ENCODE results near the gene COL4A1. TPM values are rescaled to one million over a fixed set of nuclear protein-coding genes. Genes with fewer than 3 reads are reported as not detected.

COL4A1 gene
- total RNA-seq, 1 donor from 2014 or later = 2,489 TPM

DNA sequence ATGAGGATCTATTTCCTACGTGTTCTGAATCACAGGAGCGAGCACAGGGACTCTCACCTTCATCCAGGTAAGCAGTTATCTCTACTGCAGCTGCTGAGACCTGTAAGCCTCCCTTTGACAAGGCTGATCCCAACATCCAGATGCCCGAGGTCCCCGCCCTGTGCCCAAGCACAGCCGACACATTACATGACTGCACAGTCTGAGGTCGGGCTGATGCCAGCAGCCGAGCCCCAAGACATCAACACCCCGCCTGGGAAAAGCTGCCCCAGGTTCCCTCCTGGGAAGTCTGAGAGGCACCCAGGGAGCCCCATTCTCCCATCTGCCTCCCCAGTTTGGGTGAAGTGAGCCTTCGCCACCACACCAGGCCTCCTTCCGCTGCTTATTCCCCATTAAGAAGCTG is 95.9 kb downstream of the COL4A1 start:
- peaks cover 75% of the 10 kb centered on the region for H4K20me1 ChIP-seq (ENCODE audit: insufficient read depth, low read length)
- H3K36me3 Mint-ChIP-seq (ENCODE audit: low read depth, unreplicated experiment) = peaks cover 51% of the 10 kb centered on the region

DNA sequence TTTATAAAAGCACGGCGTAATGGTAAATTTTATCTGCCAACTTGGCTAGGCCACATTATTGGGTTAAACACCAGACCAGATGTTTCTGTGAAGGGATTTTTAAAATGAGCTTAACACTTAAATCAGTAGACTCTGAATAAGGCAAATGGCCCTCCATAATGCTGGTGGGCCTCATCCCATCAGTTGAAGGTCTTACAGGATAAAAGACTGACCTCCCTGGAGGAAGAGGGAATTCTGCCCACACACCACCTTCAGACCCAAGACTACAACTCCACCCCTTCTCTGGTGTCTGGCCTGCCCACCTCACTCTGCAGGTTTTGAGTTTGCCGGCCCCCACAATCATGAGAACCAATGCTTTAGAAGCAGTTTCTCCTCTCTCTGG is 96.4 kb downstream of the COL4A1 start:
- peaks cover 21% of the 10 kb centered on the region for H3K79me2 ChIP-seq (ENCODE audit: insufficient read depth, low read length)
- H3K9me3 ChIP-seq (ENCODE audit: insufficient read depth, low read depth, low read length) = no peaks in the 10 kb centered on the region
- TF ChIP-seq EZH2 (IDR thresholded peaks at IDR 0.05; ENCODE audit: insufficient read depth, low read length) = no peak
- H3K4me1 ChIP-seq (ENCODE audit: insufficient read depth, low read length) = peaks cover 7% of the 10 kb centered on the region
- peaks cover 72% of the 10 kb centered on the region for H3K36me3 ChIP-seq (ENCODE audit: insufficient read depth, low read length)
- H3K4me1 Mint-ChIP-seq (ENCODE audit: low read depth, unreplicated experiment) = peaks cover 27% of the 10 kb centered on the region
- no peak for FAIRE-seq
- H3K4me3 ChIP-seq (ENCODE audit: insufficient read depth, low read depth, low read length) = no peak overlapping the region
- H3K27ac Mint-ChIP-seq (ENCODE audit: unreplicated experiment) = peak overlapping the region; percentile 38
- H3K27me3 Mint-ChIP-seq (ENCODE audit: low read depth, unreplicated experiment) = no peaks in the 10 kb centered on the region
- H3K27ac ChIP-seq (ENCODE audit: low read depth, low read length) = no peak overlapping the region
- no peak overlapping the region for H3K4me3 Mint-ChIP-seq (ENCODE audit: unreplicated experiment)
- H3K36me3 Mint-ChIP-seq (ENCODE audit: low read depth, unreplicated experiment) = peaks cover 51% of the 10 kb centered on the region
- no peak overlapping the region for H3K4me2 ChIP-seq (ENCODE audit: low read length)
- no peak overlapping the region for H3K9ac ChIP-seq (ENCODE audit: low read length)
- H3K27me3 ChIP-seq (ENCODE audit: insufficient read depth, low read length) = no peaks in the 10 kb centered on the region
- H3K9me3 Mint-ChIP-seq (ENCODE audit: unreplicated experiment) = no peaks in the 10 kb centered on the region
- no peak overlapping the region for H2AFZ ChIP-seq (ENCODE audit: low read depth, low read length)
- DNase-seq (ENCODE audit: low read depth) = no peak
- peaks cover 71% of the 10 kb centered on the region for H4K20me1 ChIP-seq (ENCODE audit: insufficient read depth, low read length)

More for the DNA sequence above, 95.9 kb downstream of the COL4A1 start:
- peaks cover 25% of the 10 kb centered on the region for H3K79me2 ChIP-seq (ENCODE audit: insufficient read depth, low read length)
- H3K27ac ChIP-seq (ENCODE audit: low read depth, low read length) = no peak overlapping the region
- H3K9ac ChIP-seq (ENCODE audit: low read length) = no peak overlapping the region
- no peak overlapping the region for H3K4me2 ChIP-seq (ENCODE audit: low read length)
- H3K4me1 ChIP-seq (ENCODE audit: insufficient read depth, low read length) = peaks cover 12% of the 10 kb centered on the region
- DNase-seq (ENCODE audit: low read depth) (no peak), FAIRE-seq (no peak)
- TF ChIP-seq EZH2 (IDR thresholded peaks at IDR 0.05; ENCODE audit: insufficient read depth, low read length) (no peak), CTCF (IDR thresholded peaks at IDR 0.05; ENCODE audit: insufficient read depth, low read depth, low read length) (no peak)
- no peaks in the 10 kb centered on the region for H3K9me3 ChIP-seq (ENCODE audit: insufficient read depth, low read depth, low read length)
- no peak overlapping the region for H2AFZ ChIP-seq (ENCODE audit: low read depth, low read length)
- Mint-ChIP-seq H3K27me3 (ENCODE audit: low read depth, unreplicated experiment) (no peaks in the 10 kb centered on the region), H3K27ac (ENCODE audit: unreplicated experiment) (peak overlapping the region; percentile 38), H3K4me3 (ENCODE audit: unreplicated experiment) (no peak overlapping the region), H3K9me3 (ENCODE audit: unreplicated experiment) (no peaks in the 10 kb centered on the region), H3K4me1 (ENCODE audit: low read depth, unreplicated experiment) (peaks cover 31% of the 10 kb centered on the region)
- no peak overlapping the region for H3K4me3 ChIP-seq (ENCODE audit: insufficient read depth, low read depth, low read length)
- peaks cover 68% of the 10 kb centered on the region for H3K36me3 ChIP-seq (ENCODE audit: insufficient read depth, low read length)
- no peaks in the 10 kb centered on the region for H3K27me3 ChIP-seq (ENCODE audit: insufficient read depth, low read length)

GRCh38 chr13:110209950-110210603 is 96.9 kb downstream of the COL4A1 start:
- Mint-ChIP-seq H3K27ac (ENCODE audit: unreplicated experiment) (no peak overlapping the region), H3K36me3 (ENCODE audit: low read depth, unreplicated experiment) (peaks cover 51% of the 10 kb centered on the region), H3K4me1 (ENCODE audit: low read depth, unreplicated experiment) (peaks cover 22% of the 10 kb centered on the region), H3K9me3 (ENCODE audit: unreplicated experiment) (no peaks in the 10 kb centered on the region), H3K27me3 (ENCODE audit: low read depth, unreplicated experiment) (no peaks in the 10 kb centered on the region), H3K4me3 (ENCODE audit: unreplicated experiment) (no peak overlapping the region)
- H3K9me3 ChIP-seq (ENCODE audit: insufficient read depth, low read depth, low read length) = no peaks in the 10 kb centered on the region
- no peak overlapping the region for H3K4me3 ChIP-seq (ENCODE audit: insufficient read depth, low read depth, low read length)
- H4K20me1 ChIP-seq (ENCODE audit: insufficient read depth, low read length) = peaks cover 66% of the 10 kb centered on the region
- H3K36me3 ChIP-seq (ENCODE audit: insufficient read depth, low read length) = peaks cover 75% of the 10 kb centered on the region
- peaks cover 16% of the 10 kb centered on the region for H3K79me2 ChIP-seq (ENCODE audit: insufficient read depth, low read length)
- no peak overlapping the region for H3K9ac ChIP-seq (ENCODE audit: low read length)
- H2AFZ ChIP-seq (ENCODE audit: low read depth, low read length) = no peak overlapping the region
- FAIRE-seq (no peak), DNase-seq (ENCODE audit: low read depth) (no peak)
- no peak overlapping the region for H3K4me2 ChIP-seq (ENCODE audit: low read length)
- H3K4me1 ChIP-seq (ENCODE audit: insufficient read depth, low read length) = peaks cover 4% of the 10 kb centered on the region
- no peak overlapping the region for H3K27ac ChIP-seq (ENCODE audit: low read depth, low read length)
- TF ChIP-seq EZH2 (IDR thresholded peaks at IDR 0.05; ENCODE audit: insufficient read depth, low read length) = no peak
- no peak for TF ChIP-seq CTCF (IDR thresholded peaks at IDR 0.05; ENCODE audit: insufficient read depth, low read depth, low read length)
- no peaks in the 10 kb centered on the region for H3K27me3 ChIP-seq (ENCODE audit: insufficient read depth, low read length)
